ENCODE measurements around the gene FCGR1A.
"Not testable (repeated sequence)": the region's sequence is repeated elsewhere in the genome, so short reads cannot be mapped to it uniquely, and the experiment has no call there.

DNA sequence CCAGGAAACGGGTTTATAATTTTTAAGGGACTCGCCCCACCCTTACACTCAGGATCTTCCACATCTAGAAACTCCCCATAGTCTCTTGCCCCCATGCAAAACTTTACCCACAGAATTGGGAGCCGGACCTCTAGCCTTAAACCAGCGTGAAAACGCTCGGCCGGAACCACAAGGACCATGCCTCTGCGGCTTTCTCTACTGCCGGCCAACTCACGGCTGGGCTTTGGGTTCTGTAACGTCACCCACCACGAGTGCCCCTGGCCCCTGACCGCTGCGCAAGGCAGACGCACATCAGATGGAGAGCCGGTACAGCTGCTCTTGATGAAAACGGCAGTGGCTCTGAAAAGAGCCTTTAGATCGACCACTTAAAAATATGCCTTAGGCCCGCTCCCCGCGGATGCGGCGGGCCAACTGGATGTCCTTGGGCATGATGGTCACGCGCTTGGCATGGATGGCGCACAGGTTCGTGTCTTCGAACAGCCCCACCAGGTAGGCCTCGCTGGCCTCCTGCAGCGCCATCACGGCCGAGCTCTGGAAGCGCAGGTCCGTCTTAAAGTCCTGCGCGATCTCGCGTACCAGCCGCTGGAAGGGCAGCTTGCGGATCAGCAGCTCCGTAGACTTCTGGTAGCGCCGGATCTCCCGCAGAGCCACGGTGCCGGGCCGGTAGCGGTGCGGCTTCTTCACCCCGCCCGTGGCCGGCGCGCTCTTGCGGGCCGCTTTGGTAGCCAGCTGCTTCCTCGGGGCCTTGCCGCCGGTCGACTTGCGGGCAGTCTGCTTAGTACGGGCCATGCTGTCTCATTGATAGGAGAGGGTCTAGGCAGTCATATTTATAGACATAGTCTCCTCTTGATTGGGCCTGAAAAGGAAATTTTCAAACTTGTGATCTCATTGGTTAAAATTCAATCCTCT, 30.7 kb downstream of the FCGR1A start:
- not testable (repeated sequence) for TF ChIP-seq EZH2 (IDR thresholded peaks at IDR 0.05; ENCODE audit: low read depth); CTCF (conservative IDR thresholded peaks at IDR 0.05)
